Effector CD4-positive, alpha-beta T cell (primary cell): ENCODE data around the gene SLC1A2.
A peak's percentile ranks its signal among the peaks of the same experiment; 100 is the strongest.

Experiments
- DNase-seq: peaks from one replicate; pipeline ENCODE4 v3.0.0-alpha.2; 2020

The SLC1A2 gene

DNA sequence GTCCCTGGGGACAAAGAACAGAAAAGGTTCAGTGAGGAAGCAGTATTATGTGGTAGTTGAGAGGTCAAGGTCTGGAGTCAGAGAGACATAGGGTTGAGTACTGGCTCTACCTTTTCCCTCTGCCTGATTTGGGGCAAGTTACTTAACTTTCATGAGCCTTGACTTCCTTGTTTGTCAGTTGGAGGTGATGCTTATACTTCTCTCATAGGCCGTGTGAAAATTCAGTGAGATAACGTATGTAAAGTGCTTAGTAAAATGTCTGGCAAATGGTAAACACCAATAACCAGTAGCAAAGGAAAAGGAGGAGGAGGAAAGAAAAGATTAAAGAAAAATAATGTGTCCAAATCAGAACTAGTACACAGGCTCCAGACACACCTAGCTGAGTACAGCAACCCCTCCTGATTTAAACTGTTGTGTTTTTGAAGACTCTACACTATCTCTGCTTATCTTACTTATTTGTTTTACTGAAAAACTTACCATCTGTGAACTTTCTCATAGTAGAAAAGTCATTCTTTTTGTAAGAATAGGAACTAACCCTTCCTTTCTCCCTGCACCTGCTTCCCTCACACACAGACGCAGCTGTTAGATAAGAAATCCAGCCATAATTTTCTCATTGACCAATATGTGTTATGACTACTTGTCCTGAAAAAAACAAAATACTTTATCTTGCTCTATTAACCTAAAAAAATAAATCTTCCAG lies 153.5 kb downstream of the SLC1A2 start:
- DNase-seq, result no peak

DNA sequence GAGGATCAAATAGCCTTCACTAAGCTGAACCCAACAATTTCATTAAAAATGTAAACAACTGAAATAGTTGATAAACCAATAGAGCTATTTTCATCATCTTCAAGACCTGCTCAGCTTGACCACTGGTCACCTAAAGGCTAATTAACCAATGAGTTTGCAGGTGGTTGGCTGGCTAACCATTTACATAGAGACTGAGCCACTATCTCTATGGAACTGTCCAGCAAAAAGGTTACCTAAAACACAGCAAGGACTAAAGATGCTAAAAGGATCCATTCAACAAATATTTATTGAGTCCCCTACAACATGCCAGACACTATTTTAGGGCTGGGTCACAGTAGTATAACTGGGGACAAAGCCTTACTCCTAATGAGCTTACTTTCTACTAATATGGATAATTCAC lies 156.6 kb downstream of the SLC1A2 start:
- no peak for DNase-seq

DNA sequence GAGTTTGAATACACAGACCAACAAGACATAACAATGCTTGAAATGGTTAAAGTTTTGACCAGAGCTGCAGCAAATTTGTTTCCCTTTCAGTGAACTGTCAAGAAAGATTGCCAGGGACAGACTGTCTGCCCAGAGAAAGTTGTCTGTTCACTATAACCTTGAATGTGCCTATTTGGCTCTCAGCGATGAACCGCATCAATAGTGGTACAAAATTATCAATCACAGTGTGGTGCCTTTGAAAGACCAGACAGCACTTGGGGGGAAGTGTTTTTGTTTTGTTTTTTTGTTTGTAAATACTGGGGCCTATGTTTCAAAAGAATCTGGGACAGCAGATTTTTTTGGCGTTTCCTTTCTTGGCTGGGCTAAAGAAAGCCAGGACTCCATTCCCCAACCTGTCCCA lies 157.3 kb downstream of the SLC1A2 start:
- no peak for DNase-seq

DNA sequence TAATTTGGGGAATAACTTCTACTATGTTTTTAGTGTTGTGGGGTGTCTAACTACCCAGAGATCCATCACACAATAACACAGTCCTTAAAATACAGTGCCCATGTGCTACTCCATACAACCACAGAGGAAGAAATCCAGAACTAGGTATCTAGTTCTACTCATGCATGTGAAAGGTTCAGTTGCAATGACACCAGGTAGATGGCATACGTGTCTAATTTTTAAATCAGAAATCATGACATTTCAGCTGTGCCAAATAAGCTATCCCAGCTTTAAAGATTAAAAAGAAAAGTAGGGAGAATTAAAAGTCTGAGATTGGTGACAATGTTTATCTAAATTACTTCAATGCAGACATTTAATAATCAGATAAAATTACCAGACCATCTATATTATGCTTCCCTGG lies 158.2 kb downstream of the SLC1A2 start:
- DNase-seq, result no peak

DNA sequence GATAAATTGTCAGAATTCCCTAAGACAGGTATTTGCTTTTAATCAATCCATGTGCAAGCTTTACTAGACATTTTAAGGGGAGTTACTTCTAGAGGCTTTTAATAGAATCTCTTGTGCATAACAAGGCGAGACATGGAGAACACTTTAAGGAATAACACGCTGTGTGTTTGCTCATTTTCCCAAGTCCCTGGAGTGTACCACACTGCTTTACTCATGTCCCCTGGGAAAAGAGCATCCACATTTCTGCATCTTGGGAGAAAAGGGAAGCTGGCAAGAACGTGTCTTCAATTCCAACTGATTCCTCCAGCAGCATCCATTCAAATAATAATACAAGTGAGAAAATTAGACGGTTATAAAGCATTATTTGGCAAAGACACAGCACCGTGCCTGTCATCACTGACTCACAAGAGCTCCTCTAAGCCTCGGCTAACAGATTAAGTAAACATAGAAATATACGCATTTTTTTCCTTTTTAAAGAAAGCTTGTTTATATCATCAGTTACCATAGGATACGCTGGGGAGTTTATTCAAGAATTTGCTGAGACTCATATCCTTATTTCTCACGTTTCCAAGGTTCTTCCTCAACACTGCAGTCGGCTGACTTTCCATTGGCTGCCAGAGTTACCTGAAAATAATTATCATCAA lies 158.9 kb downstream of the SLC1A2 start:
- DNase-seq, result no peak

DNA sequence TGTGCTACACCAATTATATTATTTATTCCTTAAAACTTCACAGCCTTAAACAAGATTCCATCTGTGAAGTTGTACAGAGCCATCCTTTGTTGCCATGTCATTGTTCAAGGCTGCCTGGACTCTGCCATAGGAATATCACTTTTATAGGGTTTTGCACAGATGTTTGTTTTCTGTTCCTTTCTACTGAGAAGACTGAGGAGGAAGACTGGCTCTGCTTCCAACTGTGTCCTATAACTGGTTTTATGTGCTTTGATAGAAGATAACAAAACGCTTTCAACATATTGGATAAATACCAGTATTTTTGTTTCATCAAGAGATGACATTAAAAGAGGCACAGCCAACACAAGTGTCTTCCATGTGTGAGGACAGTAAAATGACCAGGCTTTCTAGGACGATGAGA lies 159.8 kb downstream of the SLC1A2 start:
- DNase-seq, result no peak

DNA sequence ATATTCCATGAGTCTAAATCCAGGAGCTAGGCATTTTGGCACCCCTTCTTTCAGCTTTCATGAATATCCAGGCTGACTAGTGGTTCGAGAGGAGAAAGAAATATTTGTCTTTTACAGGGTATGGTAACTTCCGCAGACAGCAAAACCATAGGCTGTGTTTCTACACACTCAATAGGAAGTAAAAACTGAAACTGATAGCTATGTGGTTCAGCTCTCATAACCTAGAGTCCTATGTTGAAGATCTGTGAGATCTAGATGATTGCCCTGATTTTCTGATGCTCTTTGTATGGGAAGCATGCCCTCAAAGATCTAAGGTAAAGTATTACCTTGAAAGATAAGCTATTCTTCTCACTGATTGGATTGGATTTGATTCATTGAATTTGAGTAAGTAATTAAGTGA lies 162.1 kb downstream of the SLC1A2 start:
- DNase-seq, result no peak

DNA sequence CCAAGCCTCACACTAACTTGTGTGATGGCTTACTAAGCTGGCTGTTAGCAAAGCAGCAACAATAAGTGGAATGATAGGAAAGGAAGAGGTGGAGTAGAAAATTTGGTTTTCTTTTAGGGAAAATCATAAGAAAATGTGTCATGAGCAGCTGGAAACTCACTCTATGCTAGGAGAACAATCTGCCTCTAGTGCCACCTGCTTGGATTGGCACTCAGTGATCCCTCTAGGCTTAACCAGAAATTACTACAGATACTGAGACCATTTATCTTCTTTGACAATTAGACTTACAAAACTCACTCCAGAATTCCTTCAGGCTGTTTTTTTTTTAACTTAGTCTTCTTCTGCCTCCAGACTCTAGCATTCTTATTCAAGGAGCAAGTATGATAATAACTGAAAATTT lies 163.1 kb downstream of the SLC1A2 start:
- no peak for DNase-seq

DNA sequence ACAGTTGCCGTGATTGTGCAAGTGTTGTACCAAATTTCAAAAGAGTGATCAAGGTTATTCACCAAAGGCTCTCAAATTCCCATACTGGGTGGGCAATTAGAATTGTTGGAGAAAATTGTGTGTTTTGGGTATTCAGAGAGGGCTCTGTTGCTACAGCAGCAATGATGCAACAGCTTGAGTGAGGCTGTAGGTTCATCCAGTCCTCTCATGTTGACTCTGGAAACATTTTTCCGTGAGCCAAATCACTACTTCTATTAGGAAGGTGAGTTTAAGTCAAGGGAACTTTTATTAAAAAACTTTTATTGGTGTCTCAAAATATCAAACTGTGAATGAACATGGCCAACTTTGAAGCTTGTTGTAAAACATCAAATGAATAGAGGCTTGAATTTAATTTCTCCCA lies 163.8 kb downstream of the SLC1A2 start:
- no peak for DNase-seq

DNA sequence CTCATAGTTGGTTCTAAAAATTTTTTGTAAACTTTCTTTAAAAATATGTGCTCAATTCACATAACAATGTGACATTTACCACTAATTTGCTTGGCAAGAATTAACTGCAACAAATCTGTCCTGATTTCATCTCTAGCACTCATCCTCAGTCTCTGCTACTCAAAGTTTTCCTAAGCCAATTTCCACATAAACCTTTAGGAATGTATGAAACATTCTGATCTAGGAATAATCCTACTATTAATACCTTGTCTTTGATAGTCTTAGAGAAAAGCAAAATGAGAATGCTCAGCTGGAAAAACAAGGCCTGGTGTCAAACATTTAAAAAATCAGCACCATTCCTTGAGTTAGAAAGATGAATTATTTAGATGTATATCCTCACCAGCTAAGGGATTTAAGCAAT lies 166.1 kb downstream of the SLC1A2 start:
- no peak for DNase-seq

DNA sequence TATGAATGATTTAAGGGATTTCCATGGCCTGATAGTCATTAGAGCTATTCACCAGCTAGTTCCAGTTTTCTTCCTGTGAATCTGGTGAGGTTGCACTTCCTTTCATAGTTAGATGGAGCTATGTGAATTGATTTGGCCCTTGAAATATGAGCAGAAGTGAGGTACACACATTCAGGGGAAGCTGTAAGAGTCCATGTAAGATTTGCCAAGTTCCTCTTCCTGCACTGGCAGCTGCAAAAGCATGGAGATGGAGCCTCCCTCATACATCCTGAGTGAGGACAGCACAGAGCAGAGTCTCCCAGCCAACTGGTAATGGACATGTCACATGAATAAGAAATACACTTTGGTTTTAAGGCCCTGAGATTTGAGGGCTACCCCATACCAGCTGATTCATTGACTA lies 168.7 kb downstream of the SLC1A2 start:
- DNase-seq, result no peak

DNA sequence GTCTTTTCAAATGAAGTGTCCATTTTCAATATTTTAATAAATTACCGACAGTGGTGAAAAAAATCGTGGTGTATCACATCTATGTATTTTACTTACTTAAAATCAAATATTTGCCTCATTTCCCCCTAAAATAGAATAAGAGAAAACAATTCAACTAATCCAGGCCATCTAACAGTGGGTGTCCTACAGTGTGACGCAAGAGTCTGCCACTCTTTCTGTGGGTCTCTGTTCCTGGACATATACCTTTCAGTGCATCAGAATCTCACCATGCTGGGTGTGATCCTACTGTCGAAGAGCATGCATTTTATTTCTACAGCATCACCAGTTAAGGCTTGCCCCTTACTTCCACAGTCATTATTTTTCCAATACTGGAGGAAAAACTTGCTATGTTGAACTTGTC lies 169.2 kb downstream of the SLC1A2 start:
- DNase-seq, result no peak

DNA sequence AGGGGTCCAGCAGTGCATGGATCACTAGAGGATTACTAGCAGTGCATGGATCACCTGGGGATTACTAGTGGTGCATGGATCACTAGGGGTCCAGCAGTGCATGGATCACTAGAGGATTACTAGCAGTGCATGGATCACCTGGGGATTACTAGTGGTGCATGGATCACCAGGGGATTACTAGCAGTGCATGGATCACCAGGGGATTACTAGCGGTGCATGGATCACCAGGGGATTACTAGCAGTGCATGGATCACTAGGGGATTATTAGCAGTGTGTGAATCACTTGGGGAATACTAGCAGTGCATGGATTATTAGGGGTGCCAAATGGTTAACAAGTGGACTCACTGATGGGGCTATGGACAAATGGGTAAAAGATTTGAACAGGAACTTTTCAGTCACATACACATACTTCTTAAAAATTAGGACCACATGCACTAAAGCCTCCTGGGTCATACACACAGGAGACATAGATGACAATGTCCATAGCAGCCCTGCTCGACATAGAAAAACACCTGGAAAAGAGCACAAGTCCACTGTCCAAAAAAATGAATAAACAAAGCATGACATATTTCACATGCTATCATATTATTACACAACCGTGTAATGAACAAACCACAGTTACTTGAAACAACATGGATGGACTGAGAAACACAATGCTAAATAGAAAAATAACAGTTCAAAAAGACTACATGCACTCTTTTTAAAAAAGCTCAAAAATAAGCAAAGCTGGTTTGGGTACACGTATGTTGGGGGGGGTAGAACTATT lies 170.6 kb downstream of the SLC1A2 start:
- no peak for DNase-seq

DNA sequence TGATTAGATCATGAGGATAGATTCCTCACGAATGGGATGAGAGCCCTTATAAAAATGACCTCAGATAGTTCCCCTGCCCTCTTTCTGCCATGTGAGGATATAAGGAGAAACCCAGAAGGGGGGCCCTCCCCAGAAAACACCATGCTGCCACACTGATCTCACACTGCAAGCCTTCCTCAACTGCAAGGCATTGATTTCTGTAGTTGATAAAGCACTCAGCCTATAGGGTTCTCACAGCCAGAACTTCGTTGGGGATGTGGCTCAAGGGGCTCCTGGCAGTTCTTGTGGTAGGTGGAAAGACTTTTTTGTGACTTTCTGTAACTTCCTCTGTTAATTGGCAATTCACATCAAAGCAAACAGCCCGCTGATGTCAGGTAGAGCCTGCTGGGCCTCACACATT lies 171.5 kb downstream of the SLC1A2 start:
- peak; percentile 14 for DNase-seq

DNA sequence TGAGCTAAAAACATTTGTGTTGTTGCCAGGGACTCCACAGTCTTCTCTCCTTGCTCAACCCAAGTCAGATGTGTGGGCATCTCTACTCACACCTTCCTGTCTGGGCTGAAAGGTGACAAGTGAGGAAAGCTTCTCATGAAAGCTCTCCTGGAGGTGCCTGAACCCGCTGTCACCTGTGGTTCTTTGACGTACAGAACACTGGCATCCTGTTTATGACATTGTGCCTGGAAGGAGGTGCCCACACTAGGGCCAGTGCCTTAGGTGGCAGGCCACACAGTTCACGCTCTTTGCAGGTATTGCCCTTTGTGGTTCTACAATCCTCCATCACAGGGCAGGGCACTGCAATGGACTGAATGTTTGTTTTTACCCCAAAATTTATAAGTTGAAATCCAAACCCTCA lies 171.9 kb downstream of the SLC1A2 start:
- DNase-seq, result peak; percentile 69

DNA sequence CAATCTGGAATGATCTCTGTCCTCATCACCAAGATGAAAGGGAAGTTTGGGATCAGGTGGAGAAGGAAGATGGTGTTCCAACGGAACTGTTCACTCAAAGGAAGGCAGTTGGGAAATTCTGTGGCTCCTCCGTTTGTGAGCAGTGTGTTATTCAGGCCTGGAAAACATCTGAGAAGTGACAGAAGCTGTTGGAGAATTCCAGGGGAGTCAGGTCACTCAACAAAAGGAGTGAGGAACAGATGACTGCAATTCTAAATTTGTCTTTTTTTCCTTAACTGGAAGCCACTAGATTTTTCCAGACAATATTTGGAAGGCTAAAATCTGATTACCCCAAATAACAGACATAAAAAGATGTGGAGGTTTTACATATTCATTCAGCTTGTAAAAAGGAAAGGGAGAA lies 172.6 kb downstream of the SLC1A2 start:
- DNase-seq, result no peak

DNA sequence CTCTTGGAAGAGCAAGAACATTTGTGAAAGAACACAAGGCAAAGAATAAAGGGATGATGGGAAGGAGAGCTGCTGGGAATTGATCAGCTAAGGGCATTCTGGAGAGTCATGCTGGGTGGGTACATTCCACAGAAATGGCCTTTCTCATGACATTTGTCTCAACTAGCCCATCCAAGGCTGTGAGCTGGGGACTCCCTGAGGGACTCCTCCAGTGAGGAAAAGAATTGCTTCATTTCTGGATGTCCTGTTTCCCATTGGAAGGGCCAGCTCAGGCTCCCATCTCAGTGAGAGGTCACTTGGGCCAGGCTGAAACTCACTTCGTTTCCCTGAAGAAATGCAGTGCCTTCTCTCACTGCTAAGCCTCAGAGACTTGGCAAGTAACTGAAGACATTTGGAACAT lies 173.6 kb downstream of the SLC1A2 start:
- no peak for DNase-seq

DNA sequence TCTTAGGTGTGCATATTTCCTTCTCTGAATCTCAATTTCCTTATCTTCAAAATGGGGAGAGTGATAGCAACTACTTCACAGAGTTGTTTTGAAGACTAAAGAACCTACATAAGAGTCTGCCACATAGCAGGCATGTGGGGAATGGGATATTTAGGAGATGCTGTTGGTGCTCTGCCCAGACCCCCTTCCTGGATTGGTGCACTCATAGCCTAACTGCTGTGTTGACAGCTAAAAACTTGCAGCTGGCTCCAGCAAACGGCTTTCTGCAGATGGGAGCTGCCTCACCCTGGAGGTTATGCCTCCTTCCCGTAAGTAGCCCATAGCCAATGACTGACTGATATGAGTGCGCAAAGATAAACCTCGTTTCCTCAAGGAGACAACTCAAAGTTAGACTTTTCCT lies 174.3 kb downstream of the SLC1A2 start:
- DNase-seq, result no peak

DNA sequence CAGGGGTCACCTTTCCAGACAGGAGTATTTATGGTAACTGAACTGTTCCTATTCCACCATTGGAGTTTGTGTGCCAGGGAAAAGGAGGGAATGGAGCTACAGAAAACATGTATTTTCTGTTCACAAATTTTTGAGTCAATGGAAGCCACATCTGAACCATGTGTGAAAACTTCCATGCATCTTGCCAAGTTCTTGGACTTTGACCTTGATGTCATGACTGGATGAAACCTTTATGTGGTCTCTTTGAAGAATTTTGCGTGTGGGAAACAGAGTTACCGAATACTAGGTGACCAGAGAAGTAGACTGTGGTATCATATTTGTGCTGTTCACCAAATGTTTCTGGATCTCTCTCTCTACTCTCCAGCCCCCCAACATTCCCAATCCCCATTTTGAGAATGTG lies 175.6 kb downstream of the SLC1A2 start:
- no peak for DNase-seq

DNA sequence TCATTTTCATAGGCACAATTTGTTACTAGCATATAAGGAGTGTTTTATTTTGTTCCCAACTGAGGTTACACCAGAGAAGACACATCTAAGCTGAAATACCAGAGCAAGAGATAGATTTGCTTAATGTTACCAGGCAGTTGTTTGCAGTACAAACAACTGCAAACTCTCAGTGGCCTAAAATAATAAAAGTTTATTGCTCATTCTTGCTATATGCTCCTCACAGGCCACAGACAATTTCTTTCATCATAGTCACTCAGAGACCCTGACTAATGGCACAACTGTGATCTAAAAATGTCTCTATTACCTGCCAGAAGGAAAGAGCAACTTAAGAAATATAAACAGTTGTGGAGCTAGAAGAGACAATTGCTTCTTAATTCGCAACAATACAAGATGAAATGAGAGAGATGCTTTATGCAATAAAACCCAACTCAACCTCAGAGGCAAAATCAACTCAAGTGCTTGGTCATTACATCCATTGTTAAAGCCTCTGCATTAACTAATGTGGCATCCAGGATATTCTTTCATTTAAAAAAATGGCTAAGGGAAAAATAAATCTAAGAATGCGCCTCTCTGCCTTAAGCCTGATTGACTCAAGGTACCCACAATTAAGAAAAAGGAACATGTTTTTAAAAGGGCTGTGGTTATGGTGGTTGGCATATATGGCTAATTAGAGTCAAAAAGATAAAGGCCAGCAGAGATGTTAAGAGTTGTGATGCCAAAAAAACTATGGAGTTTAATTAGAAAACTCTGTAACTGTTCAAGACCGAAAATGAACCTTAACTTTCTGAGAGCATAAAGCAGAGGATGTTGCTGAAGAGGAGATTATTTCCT lies 176.7 kb downstream of the SLC1A2 start:
- no peak for DNase-seq

DNA sequence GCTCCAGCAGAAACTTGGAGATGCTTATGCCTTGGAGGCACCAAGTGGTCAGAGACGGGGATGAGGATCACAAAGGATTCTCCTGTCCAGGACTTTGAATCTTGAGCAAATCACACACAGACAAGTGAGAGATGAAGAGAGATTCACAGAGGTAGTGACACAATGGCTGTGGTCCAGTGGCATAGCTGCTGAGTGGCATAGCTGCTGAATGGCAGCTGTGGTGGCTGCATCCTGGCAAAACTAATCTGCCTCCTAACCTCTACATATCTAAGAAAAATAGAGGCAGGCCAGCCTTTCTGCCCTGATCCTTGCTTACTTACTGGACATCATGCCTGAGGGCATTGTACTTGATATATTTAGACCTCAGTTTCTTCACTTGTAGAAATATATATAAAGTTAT lies 177.8 kb downstream of the SLC1A2 start:
- no peak for DNase-seq

DNA sequence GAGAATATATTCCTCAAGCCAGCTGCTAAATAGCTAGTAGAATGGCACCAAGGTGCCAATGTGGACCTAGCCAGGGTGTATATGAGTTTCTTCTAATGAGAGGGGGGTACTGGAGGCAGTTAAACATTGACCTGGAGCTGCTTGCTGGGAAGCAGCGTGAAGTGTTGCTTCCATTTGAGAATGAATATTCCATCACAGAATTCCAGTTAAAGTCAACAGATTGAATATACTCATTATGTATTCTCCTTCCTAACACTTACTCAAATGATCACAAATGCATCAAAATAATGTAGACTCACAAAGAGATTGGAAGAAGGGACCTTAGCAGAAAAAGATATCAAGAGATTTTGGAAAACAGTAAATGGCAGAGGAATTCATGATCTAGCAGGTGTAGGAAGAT lies 178.3 kb downstream of the SLC1A2 start:
- DNase-seq, result no peak

DNA sequence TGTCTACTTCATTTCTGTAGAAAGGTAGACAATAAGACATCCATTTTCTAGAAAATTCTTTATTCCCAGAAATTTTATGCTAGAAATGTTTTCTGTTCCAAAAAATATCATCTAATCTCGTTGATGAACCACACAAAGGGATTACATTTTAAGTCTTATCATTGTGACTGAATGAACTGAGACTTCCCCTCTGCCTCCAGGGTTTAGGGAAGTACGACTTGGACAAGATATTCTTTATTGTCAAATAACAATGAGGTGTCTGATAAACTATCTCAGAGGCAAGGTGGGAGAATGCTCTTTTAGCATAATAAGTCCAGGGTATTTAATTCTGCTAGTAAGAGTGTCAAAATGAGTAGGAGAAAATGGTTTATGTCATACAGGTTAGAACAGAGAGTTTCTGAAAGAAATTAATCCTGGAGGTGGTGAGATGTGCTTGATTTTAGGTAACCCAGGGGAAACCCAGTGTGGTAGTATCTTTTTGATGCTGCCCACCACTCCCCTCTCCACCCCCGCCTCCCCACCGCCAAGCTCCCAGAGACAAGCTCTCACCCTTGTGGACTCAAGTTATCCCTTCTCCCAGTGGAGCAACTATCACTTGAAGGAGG lies 179.8 kb downstream of the SLC1A2 start:
- DNase-seq, result no peak
